Measurements from ENCODE around the gene SLC9A3.

SLC9A3 gene

GRCh38 chr5:462051-462481 is 62.2 kb downstream of the SLC9A3 start:
- no peak for DNase-seq (ENCODE audit: low read depth, low spot score)

GRCh38 chr5:460273-460625 is 64.0 kb downstream of the SLC9A3 start:
- DNase-seq (ENCODE audit: low read depth, low spot score): no peak

- DNase-seq (ENCODE audit: low read depth, low spot score): no peak
Measured at GRCh38 chr5:459562-460272, 64.5 kb downstream of the SLC9A3 start.

- no peak for DNase-seq (ENCODE audit: low read depth, low spot score)
Measured at GRCh38 chr5:458547-459353, 65.5 kb downstream of the SLC9A3 start.

GRCh38 chr5:457195-457961 is 66.9 kb downstream of the SLC9A3 start:
- no peak for DNase-seq (ENCODE audit: low read depth, low spot score)

- DNase-seq (ENCODE audit: low read depth, low spot score): no peak
Measured at GRCh38 chr5:456351-457194, 67.7 kb downstream of the SLC9A3 start.

- DNase-seq (ENCODE audit: low read depth, low spot score): no peak
Measured at GRCh38 chr5:455806-456205, 68.4 kb downstream of the SLC9A3 start.

- no peak for DNase-seq (ENCODE audit: low read depth, low spot score)
Measured at GRCh38 chr5:454936-455335, 69.3 kb downstream of the SLC9A3 start.

GRCh38 chr5:453725-454481 is 70.3 kb downstream of the SLC9A3 start:
- DNase-seq (ENCODE audit: low read depth, low spot score): no peak

- no peak for DNase-seq (ENCODE audit: low read depth, low spot score)
Measured at GRCh38 chr5:452978-453710, 71.1 kb downstream of the SLC9A3 start.

- no peak for DNase-seq (ENCODE audit: low read depth, low spot score)
Measured at GRCh38 chr5:451587-452458, 72.4 kb downstream of the SLC9A3 start.

- no peak for DNase-seq (ENCODE audit: low read depth, low spot score)
Measured at GRCh38 chr5:449151-449550, 75.1 kb downstream of the SLC9A3 start.

GRCh38 chr5:448766-449090 is 75.5 kb downstream of the SLC9A3 start:
- no peak for DNase-seq (ENCODE audit: low read depth, low spot score)

- no peak for DNase-seq (ENCODE audit: low read depth, low spot score)
Measured at GRCh38 chr5:448061-448765, 76.0 kb downstream of the SLC9A3 start.

GRCh38 chr5:447501-447900 is 76.7 kb downstream of the SLC9A3 start:
- no peak for DNase-seq (ENCODE audit: low read depth, low spot score)

GRCh38 chr5:446883-447263 is 77.4 kb downstream of the SLC9A3 start:
- DNase-seq (ENCODE audit: low read depth, low spot score): no peak

- DNase-seq (ENCODE audit: low read depth, low spot score): no peak
Measured at GRCh38 chr5:446066-446882, 78.0 kb downstream of the SLC9A3 start.

GRCh38 chr5:445591-445990 is 78.7 kb downstream of the SLC9A3 start:
- DNase-seq (ENCODE audit: low read depth, low spot score): no peak

Measured in ELF-1 (cell line).